Measurements from ENCODE around the gene PAQR3. TPM values are rescaled to one million over a fixed set of nuclear protein-coding genes. Genes with fewer than 3 reads are reported as not detected.

PAQR3 gene
- total and polyA plus RNA-seq, 12 donors: 3.6 to 10.6 (median 7.9) TPM

GRCh38 chr4:78971776-78972175, 32.5 kb upstream of the PAQR3 start:
- WGBS, 2 donors: 78 to 92% methylated on average over 1 of the region's 1 CpG
- ATAC-seq (peak in 3 of 8 donors; percentile 24 to 35 (median 33)), DNase-seq (no peak)
- H3K36me3 ChIP-seq: no peaks in the 10 kb centered on the region
- intact Hi-C loops (cut with DNase I): no loop called here
- H3K4me3 ChIP-seq: no peak overlapping the region
- H3K27ac ChIP-seq: peak overlapping the region in 8 of 10 donors; percentile 12 to 65 (median 49)
- H3K9me3 ChIP-seq: no peaks in the 10 kb centered on the region
- H3K27me3 ChIP-seq: no peaks in the 10 kb centered on the region
- peaks cover 0 to 12% (median 0%) of the 10 kb centered on the region in 9 donors for H3K4me1 ChIP-seq
- TF ChIP-seq CTCF (IDR thresholded peaks at IDR 0.05): no peak

- 57 to 58% methylated on average over 1 of the region's 1 CpG for WGBS, 2 donors
- peak in 7 of 8 donors; percentile 64 to 96 (median 78) for ATAC-seq
These were observed 32.1 kb upstream of the PAQR3 start for GRCh38 chr4:78971326-78971725.

DNA sequence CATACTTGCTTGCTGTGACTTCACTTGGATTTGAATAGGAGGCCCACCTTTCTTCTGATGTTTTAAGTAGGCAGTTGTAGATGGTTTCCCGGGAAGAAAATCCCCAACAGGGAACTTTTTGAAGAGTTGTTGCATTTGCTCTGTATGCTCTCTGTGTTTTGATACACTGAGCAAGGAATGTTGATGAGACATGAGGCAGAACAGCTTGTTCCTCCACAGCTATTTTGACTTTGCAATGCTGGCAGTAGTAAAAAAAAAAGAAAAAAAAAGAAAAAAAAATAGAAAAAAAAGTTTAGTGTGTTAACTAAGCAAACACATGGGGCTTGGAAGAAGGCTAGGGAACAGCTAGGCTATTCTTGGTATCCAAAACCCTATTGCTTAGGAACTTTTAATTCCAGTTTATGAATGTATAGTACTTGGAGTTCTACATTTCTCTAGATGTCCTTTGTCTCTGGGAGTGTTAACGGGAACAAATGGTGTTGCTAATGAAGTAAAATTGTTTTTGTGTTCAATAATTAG, 23.4 kb upstream of the PAQR3 start:
- Histone ChIP-seq H3K36me3 (no peaks in the 10 kb centered on the region), H3K27me3 (no peaks in the 10 kb centered on the region), H3K4me3 (no peak overlapping the region), H3K27ac (peak overlapping the region in 1 of 10 donors; percentile 39), H3K9me3 (peaks cover 0 to 7% (median 0%) of the 10 kb centered on the region in 11 donors), H3K4me1 (no peaks in the 10 kb centered on the region)
- intact Hi-C loops (cut with DNase I): no loop called here
- 76 to 84% methylated on average over 2 of the region's 2 CpGs for WGBS, 2 donors
- ATAC-seq: peak in 3 of 8 donors; percentile 33 to 75 (median 74)
- no peak for DNase-seq
- TF ChIP-seq CTCF (IDR thresholded peaks at IDR 0.05): no peak

More at GRCh38 chr4:78971326-78971725, 32.1 kb upstream of the PAQR3 start:
- intact Hi-C loops (cut with DNase I): no loop called here
- DNase-seq: peak in 1 of 2 donors; percentile 14
- H3K27me3 ChIP-seq: no peaks in the 10 kb centered on the region
- H3K27ac ChIP-seq: peak overlapping the region in 8 of 10 donors; percentile 12 to 65 (median 49)
- H3K4me3 ChIP-seq: no peak overlapping the region
- H3K4me1 ChIP-seq: peaks cover 0 to 12% (median 0%) of the 10 kb centered on the region in 9 donors
- H3K9me3 ChIP-seq: no peaks in the 10 kb centered on the region
- TF ChIP-seq CTCF (IDR thresholded peaks at IDR 0.05): no peak
- no peaks in the 10 kb centered on the region for H3K36me3 ChIP-seq

DNA sequence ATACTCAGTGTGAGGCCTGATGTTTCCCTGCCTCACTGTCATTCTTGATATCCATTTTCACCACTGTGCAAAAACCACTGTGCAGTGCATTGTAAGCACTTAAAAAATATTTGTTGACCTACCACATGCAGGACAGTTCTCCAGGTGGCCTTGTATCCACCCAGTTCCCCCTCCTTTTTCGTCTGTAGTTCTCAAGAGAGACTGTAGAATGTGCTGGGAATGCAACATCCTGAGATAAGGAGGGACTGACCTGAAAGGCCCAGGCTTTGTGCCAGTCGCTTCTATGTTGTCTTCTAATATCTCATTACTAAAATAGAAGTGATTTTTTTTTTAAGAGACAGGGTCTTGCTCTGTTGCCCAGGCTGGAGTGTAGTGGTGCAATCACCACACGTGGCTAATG, 21.7 kb upstream of the PAQR3 start:
- Histone ChIP-seq H3K4me1 (no peaks in the 10 kb centered on the region), H3K9me3 (peaks cover 0 to 7% (median 0%) of the 10 kb centered on the region in 11 donors), H3K27me3 (no peaks in the 10 kb centered on the region), H3K27ac (no peak overlapping the region), H3K4me3 (no peak overlapping the region), H3K36me3 (no peaks in the 10 kb centered on the region)
- intact Hi-C loops (cut with DNase I): no loop called here
- no peak for TF ChIP-seq CTCF (IDR thresholded peaks at IDR 0.05)
- DNase-seq (no peak), ATAC-seq (no peak)
- 60 to 65% methylated on average over 3 of the region's 3 CpGs for WGBS, 2 donors
